GM15510 (cell line): ENCODE data around the gene ECE1.
A peak's percentile ranks its signal among the peaks of the same experiment; 100 is the strongest.

ENCODE experiments used
- POLR2A ChIP-seq: IDR thresholded peaks from 3 replicates; pipeline ENCODE4 v1.6.1; 2011; ENCODE audit warnings: borderline replicate concordance; ENCODE audit not compliant: insufficient read length; ENCODE audit errors: extremely low read depth

ECE1 gene

DNA sequence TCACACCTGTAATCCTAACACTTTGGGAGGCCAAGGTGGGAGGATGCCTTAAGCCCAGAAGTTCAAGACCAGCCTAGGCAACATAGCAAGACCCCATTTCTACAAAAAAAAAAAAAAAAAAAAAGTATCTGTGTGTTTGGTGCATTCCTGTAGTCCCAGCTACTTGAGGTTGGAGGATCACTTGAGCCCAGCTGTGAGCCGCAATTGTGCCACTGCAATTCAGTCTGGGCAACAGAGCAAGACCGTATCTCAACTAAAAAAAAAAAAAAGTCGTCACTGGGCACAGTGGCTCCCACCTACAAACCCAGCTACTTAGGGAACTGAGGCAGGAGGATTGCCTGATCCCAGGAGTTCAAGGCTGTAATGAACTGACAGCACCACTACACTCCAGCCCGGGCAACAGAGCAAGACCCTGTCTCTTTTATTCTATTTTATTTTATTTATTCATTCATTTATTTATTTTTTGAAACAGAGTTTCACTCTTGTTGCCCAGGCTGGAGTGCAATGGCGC, 105.0 kb downstream of the ECE1 start:
- TF ChIP-seq POLR2A = no peak

- no peak for TF ChIP-seq POLR2A
Measured at GRCh38 chr1:21184276-21184675, 106.0 kb downstream of the ECE1 start.

DNA sequence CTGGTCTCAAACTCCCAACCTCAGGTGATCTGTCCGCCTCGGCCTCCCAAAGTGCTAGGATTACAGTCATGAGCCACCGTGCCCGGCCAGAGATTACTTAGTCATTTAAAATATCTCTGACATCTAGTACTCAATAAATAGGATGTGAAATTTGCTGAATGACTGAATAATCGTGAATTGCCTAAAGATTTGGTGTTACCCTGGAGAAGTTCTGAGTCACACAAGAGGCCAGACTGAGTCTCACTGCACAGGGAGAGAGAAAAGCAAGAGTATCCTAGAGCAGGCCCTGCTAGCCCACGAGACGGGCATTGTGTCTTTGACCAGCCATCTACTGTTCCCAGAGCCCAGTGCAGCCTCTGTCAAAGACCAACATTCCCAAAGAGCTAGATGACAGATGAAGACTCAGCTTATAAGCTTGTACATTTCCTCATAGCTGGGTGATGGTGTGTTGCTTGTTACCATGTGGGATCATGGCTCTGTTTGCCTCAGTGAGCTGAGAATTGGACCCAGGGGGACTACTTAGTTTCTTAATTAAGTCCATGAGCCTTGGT, 108.0 kb downstream of the ECE1 start:
- TF ChIP-seq POLR2A = no peak

DNA sequence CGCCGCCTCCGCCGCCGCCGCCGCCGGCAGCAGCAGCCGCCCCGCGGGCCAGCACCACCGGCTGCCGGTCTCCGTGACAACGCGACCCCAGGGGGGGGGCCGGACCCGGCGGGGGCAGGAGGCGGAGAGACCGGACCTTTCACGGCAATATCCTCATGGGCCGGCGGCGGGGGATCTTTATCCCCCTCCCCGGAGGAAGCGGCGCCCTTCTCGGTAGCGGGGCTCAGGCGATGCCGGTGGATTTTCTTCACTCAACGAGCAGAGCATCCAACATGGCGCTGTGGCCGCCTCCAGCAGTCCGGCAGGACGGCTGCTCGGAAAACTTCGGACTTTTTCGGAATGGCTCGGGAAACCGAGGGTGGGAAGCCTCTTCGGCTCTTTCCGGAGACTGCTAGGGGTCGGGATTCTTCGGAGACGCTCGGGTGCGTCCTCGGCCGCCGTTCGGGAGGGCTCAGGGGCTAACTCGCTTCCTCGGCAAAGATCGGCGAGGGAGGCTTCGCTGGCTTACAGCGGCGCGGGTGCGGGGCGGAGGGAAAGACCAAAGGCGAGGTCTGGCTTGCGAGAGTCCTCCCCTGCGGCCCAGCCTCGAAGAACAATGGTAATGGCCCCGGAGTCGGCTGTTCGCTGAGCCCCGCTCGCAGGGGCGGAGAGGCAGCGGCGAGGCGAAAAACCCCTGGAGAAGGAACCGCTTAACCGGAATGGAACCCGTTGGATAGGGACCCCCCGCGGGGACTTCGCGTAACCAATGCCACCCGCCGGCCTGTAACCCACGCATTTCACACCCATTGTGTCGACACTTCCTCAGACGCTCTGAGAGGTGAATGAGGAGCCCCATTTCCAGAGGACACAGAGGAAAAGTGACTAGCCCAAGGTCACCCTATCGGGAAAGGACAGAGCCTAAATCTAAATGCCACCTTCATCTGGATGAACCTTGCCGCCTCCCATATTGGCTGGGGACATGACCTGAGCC, 113.4 kb downstream of the ECE1 start, which contains the start of gene EIF4G3:
Gene EIF4G3, minus strand, starts transcription at position 312 of the 970 bp plus-strand sequence. CDS start 174,155 bp downstream, outside the sequence.
- peak; percentile 83 for TF ChIP-seq POLR2A

- TF ChIP-seq POLR2A = no peak
Measured at GRCh38 chr1:21175670-21176581, 114.3 kb downstream of the ECE1 start.

- no peak for TF ChIP-seq POLR2A
Measured at GRCh38 chr1:21175324-21175669, 115.0 kb downstream of the ECE1 start.

DNA sequence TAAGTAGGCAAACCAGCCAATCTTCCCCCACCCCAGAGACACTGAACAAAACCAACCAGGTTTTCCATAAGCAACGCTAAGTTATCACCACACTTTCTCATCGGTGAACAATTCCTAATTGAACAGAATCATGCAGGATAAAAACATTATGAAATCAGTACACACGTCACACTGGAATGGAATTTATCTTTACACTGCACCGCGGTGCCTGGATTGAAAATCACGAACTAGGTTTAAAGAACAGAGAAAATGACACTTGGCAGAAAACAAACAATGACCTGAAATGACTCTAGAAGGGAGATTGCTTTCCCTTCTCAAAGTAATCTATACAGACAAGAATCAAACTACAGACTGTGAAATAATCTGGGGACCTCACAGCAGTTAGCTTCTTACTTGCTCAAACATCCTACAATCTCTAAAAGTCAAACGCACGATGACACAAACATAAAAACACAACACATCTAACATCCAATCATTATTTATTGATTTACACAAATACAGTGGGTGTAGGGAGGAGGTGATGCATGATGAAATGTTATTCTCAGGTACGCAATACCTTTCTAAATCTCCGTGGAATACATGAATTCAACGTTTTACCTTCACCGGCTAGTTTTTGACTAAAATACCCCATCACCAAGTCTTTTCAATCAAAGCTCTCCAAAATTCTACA, 115.5 kb downstream of the ECE1 start:
- TF ChIP-seq POLR2A = no peak

- no peak for TF ChIP-seq POLR2A
Measured at GRCh38 chr1:21174230-21174629, 116.0 kb downstream of the ECE1 start.

GRCh38 chr1:21168444-21168843, 121.8 kb downstream of the ECE1 start:
- no peak for TF ChIP-seq POLR2A
